HCT116 (cell line): Measurements from ENCODE around the gene LTB. TPM values are rescaled to one million over a fixed set of nuclear protein-coding genes. Genes with fewer than 3 reads are reported as not detected.
A peak's percentile ranks its signal among the peaks of the same experiment; 100 is the strongest.

Experiments
- ATAC-seq: fragments of 200-7000 bp; cut with Tn5 transposase; 2 replicates; pipeline ENCODE4 v1.9.1; 2020; ENCODE audit warnings: mild to moderate bottlenecking, moderate library complexity
- Bru-seq: library from RNA; stranded (reverse); fragments of 400-500 nt; gene quantifications from one replicate; lab custom pipeline; 2021; lab: Mats Ljungman, UMichigan
- BruChase-seq, 2 experiments: library from RNA; stranded (reverse); fragments of 400-500 nt; gene quantifications; one replicate each; lab custom pipeline; 2021; lab: Mats Ljungman, UMichigan
- BruUV-seq: library from RNA; stranded (reverse); fragments of 400-500 nt; replicated peaks from 2 replicates; lab custom pipeline; 2021; lab: Mats Ljungman, UMichigan
- CTCF ChIA-PET: fragments of 300-600 bp; sonication (Branson Sonifier 250); formaldehyde crosslinking; loops from one replicate; lab custom pipeline; 2021; ENCODE audit warnings: antibody characterized with exemption; lab: Charles Lee
- POLR2A ChIA-PET: fragments of 300-600, 350-600 bp; sonication (Branson Sonifier 250); formaldehyde crosslinking; loops from one replicate; lab custom pipeline; 2021; ENCODE audit warnings: antibody characterized with exemption; lab: Charles Lee
- RAD21 ChIA-PET, 2 experiments: fragments of 300-600 bp; sonication (Branson Sonifier 250); formaldehyde crosslinking; loops; one replicate each; lab custom pipeline; 2023; ENCODE audit warnings: low total read pairs in 2 of 2; ENCODE audit not compliant: uncharacterized antibody in 2 of 2, unreplicated experiment in 2 of 2, low non-redundant PET in 1 of 2; lab: Charles Lee
- DNase-seq: peaks from one replicate; pipeline ENCODE4 v3.0.0-alpha.2; 2010; ENCODE audit warnings: low read depth, low spot score
- H2AFZ ChIP-seq: fragments of 200-600 bp; shearing (Covaris generic), sonication (generic); 2 replicates; pipeline ENCODE4 v1.6.1; 2017; ENCODE audit warnings: low read depth, mixed run types, mixed read lengths, antibody characterized with exemption, low read length; ENCODE audit not compliant: poor library complexity, severe bottlenecking
- H3K27ac ChIP-seq: 2 replicates; pipeline ENCODE4 v1.5.1; 2012; ENCODE audit warnings: low read depth, low read length
- H3K27me3 ChIP-seq: fragments of 200-600 bp; sonication (generic); 2 replicates; pipeline ENCODE4 v1.6.1; 2016; ENCODE audit warnings: mixed run types, low read length, mixed read lengths; ENCODE audit not compliant: insufficient read depth
- H3K36me3 ChIP-seq, 2 experiments: fragments of 200-500 bp in 1 of 2; fragments of 200-600 bp in 1 of 2; sonication (Bioruptor generic) in 1 of 2; sonication (generic) in 1 of 2; 2 replicates each; pipeline versions ENCODE4 v1.5.1 to v1.6.1; 2014 to 2016; ENCODE audit warnings: low read length in 2 of 2, inconsistent platforms in 1 of 2, mixed read lengths in 1 of 2, mixed run types in 1 of 2; ENCODE audit not compliant: insufficient read depth in 2 of 2, control insufficient read depth in 1 of 2
- H3K4me1 ChIP-seq, 2 experiments: fragments of 200-600 bp in 1 of 2; sonication (generic) in 1 of 2; 2 replicates each; pipeline versions ENCODE4 v1.5.1 to v1.6.1; 2012 to 2017; ENCODE audit warnings: low read length in 2 of 2, inconsistent platforms in 1 of 2, mild to moderate bottlenecking in 1 of 2, mixed read lengths in 1 of 2, mixed run types in 1 of 2, moderate library complexity in 1 of 2; ENCODE audit not compliant: insufficient read depth in 2 of 2, control insufficient read depth in 1 of 2
- H3K4me2 ChIP-seq: fragments of 200-600 bp; sonication (generic); 2 replicates; pipeline ENCODE4 v1.6.1; 2017; ENCODE audit warnings: mixed run types, low read length, mixed read lengths
- H3K4me3 ChIP-seq, 2 experiments: fragments of 200-600 bp in 1 of 2; sonication (generic) in 1 of 2; replicated peaks in 1 of 2; 2 replicates each; pipeline ENCODE4 v1.5.1; 2011 to 2016; ENCODE audit warnings: low read length in 2 of 2, control low read depth in 1 of 2, low read depth in 1 of 2, mild to moderate bottlenecking in 1 of 2, mixed read lengths in 1 of 2, mixed run types in 1 of 2
- H3K79me2 ChIP-seq: fragments of 200-600 bp; sonication (generic); 2 replicates; pipeline ENCODE4 v1.6.1; 2017; ENCODE audit warnings: mild to moderate bottlenecking, mixed run types, low read length, moderate library complexity, mixed read lengths; ENCODE audit not compliant: insufficient read depth
- H3K9ac ChIP-seq: fragments of 200-600 bp; sonication (generic); 2 replicates; pipeline ENCODE4 v1.6.1; 2016; ENCODE audit warnings: low read length, mixed read lengths
- H3K9me2 ChIP-seq: fragments of 200-600 bp; sonication (generic), shearing (Covaris generic); 2 replicates; pipeline ENCODE4 v1.6.1; 2017; ENCODE audit warnings: mixed run types, mild to moderate bottlenecking, moderate library complexity; ENCODE audit not compliant: insufficient read depth
- H3K9me3 ChIP-seq, 2 experiments: fragments of 200-500 bp in 1 of 2; fragments of 200-600 bp in 1 of 2; sonication (Bioruptor generic) in 1 of 2; sonication (generic) in 1 of 2; 2 replicates each; pipeline ENCODE4 v1.6.1; 2014 to 2017; ENCODE audit warnings: low read length in 2 of 2, mixed read lengths in 2 of 2, inconsistent platforms in 1 of 2, low read depth in 1 of 2, mild to moderate bottlenecking in 1 of 2, mixed run types in 1 of 2, moderate library complexity in 1 of 2; ENCODE audit not compliant: control insufficient read depth in 1 of 2, insufficient read depth in 1 of 2
- H4K20me1 ChIP-seq: fragments of 200-600 bp; sonication (generic), shearing (Covaris generic); 2 replicates; pipeline ENCODE4 v1.6.1; 2017; ENCODE audit warnings: mixed run types, mild to moderate bottlenecking, moderate library complexity; ENCODE audit not compliant: insufficient read depth
- CTCF ChIP-seq, 3 experiments: fragments of 200-600 bp in 1 of 3; sonication (generic) in 1 of 3; IDR thresholded peaks in 2 of 3; conservative IDR thresholded peaks in 1 of 3; 2 replicates each; pipeline ENCODE4 v1.5.1; 2012 to 2017; ENCODE audit warnings: low read depth in 2 of 3, low read length in 2 of 3, antibody characterized with exemption in 1 of 3, borderline replicate concordance in 1 of 3, control low read depth in 1 of 3, mild to moderate bottlenecking in 1 of 3, mixed read lengths in 1 of 3, mixed run types in 1 of 3, moderate library complexity in 1 of 3; ENCODE audit not compliant: insufficient read depth in 1 of 3
- JUND ChIP-seq: IDR thresholded peaks from 2 replicates; pipeline ENCODE4 v1.6.1; 2012
- MAX ChIP-seq: IDR thresholded peaks from 2 replicates; pipeline ENCODE4 v1.6.1; 2012
- POLR2A ChIP-seq: IDR thresholded peaks from 2 replicates; pipeline ENCODE4 v1.7.0; 2011; ENCODE audit warnings: borderline replicate concordance; ENCODE audit not compliant: insufficient read depth, insufficient read length; ENCODE audit errors: extremely low read depth
- SRF ChIP-seq: IDR thresholded peaks from 2 replicates; pipeline ENCODE4 v1.6.1; 2012; ENCODE audit warnings: low read depth
- ZBTB33 ChIP-seq: IDR thresholded peaks from 2 replicates; pipeline ENCODE4 v1.6.1; 2011; ENCODE audit warnings: mild to moderate bottlenecking, low read length, moderate library complexity; ENCODE audit not compliant: insufficient replicate concordance; ENCODE audit errors: extremely low read depth
- intact Hi-C: fragments of 100-400 bp; cut with micrococcal nuclease; formaldehyde crosslinking; loops from 2 replicates; pipeline ENCODE4 v1.10.0; 2022
- long read RNA-seq: library from polyadenylated mRNA; unstranded; transcript quantifications from one replicate; pipeline ENCODE4 v2.0.0, GENCODE V29; 2021; ENCODE audit not compliant: unreplicated experiment
- polyA plus RNA-seq: library from polyadenylated mRNA; unstranded; fragments of >200 nt; gene quantifications from 2 replicates; pipeline ENCODE4 v1.2.1, GENCODE V29; 2012; ENCODE audit warnings: missing spikeins
- total RNA-seq: library from RNA; stranded (reverse); gene quantifications from one replicate; pipeline ENCODE4 v1.2.1, GENCODE V29; 2021; ENCODE audit not compliant: unreplicated experiment

Gene LTB
- total RNA-seq, result 0.64 TPM
- 0.09 and 0.17 TPM in 2 replicates for polyA plus RNA-seq
- Bru-seq, nascent RNA, result not detected
- not detected for BruChase-seq, experiment 1, labeled RNA remaining after a 6-hour chase
- not detected for BruChase-seq, experiment 2, labeled RNA remaining after a 2-hour chase
- long read RNA-seq, result 0 reads

GRCh38 chr6:31582230-31582643 lies at the start of gene LTB:
TSS of gene LTB (minus strand) at chr6:31582424. CDS start at chr6:31582417, 7 bp downstream.
- H3K4me1 ChIP-seq, result peaks cover 4 to 15% of the 10 kb centered on the region in 2 experiments; a peak in 2 of 4 replicates
- ATAC-seq, result no peak

More at GRCh38 chr6:31582230-31582643, at the start of gene LTB:
- TF ChIP-seq MAX (no peak), JUND (no peak), POLR2A (no peak), SRF (no peak), CTCF (IDR thresholded peaks at IDR 0.05 in 2 of 3, conservative IDR thresholded peaks at IDR 0.05 in 1 of 3; ENCODE audit: borderline replicate concordance in 1 of 3, insufficient read depth in 1 of 3, low read depth in 2 of 3, low read length in 2 of 3) (no peak), ZBTB33 (no peak)
- TF ChIP-seq, all 23 proteins: peak for 0
- POLR2A ChIA-PET, result interaction anchor here (0.6 to 1.9 kb wide), 2 partner anchors 36 to 38 kb away, joined by 3 to 6 read pairs; partner anchors contain the start of genes ATP6V1G2 and NFKBIL1
- Histone ChIP-seq H3K79me2 (no peaks in the 10 kb centered on the region), H4K20me1 (no peaks in the 10 kb centered on the region), H3K9me2 (no peaks in the 10 kb centered on the region), H3K27ac (peak within 1 kb of the TSS; percentile 8; the same call in 1 of the 2 replicates), H3K27me3 (no peaks in the 10 kb centered on the region), H3K4me3 (peak within 1 kb of the TSS; percentile 65 to 75), H2AFZ (peak within 1 kb of the TSS; percentile 79), H3K9ac (peak within 1 kb of the TSS; percentile 73), H3K4me2 (peak within 1 kb of the TSS; percentile 97), H3K36me3 (no peaks in the 10 kb centered on the region), H3K9me3 (no peaks in the 10 kb centered on the region)
- RAD21 ChIA-PET, result no interaction called here
- CTCF ChIA-PET, result interaction anchor here (1.1 to 7.8 kb wide), 2 partner anchors 12 to 15 kb away, joined by 3 to 70 read pairs; no protein-coding TSS in a partner anchor
- DNase-seq, result no peak
- BruUV-seq, result no TSS peak
- intact Hi-C loops, result no loop called here
